GM12872 (cell line): ENCODE results near the gene SESN1.

ENCODE experiments used
- CTCF ChIP-seq: IDR thresholded peaks from 3 replicates; pipeline ENCODE4 v1.5.1; 2011; ENCODE audit warnings: low read depth, mild to moderate bottlenecking, low read length, moderate library complexity; ENCODE audit not compliant: insufficient read depth

Gene SESN1

GRCh38 chr6:109060571-109060970, 34.1 kb downstream of the SESN1 start:
- no peak for TF ChIP-seq CTCF

- no peak for TF ChIP-seq CTCF
Observed at GRCh38 chr6:109059571-109060021, 35.0 kb downstream of the SESN1 start.

- no peak for TF ChIP-seq CTCF
Observed at GRCh38 chr6:109059153-109059552, 35.5 kb downstream of the SESN1 start.

GRCh38 chr6:109058620-109059019, 36.0 kb downstream of the SESN1 start:
- no peak for TF ChIP-seq CTCF

GRCh38 chr6:109056661-109057060, 38.0 kb downstream of the SESN1 start:
- no peak for TF ChIP-seq CTCF

GRCh38 chr6:109055771-109056235, 38.8 kb downstream of the SESN1 start:
- TF ChIP-seq CTCF, result no peak

GRCh38 chr6:109053336-109053735, 41.3 kb downstream of the SESN1 start:
- TF ChIP-seq CTCF, result no peak
